OCI-LY1 (cell line): ENCODE results near the gene SPATA21.

ENCODE experiments used
- EZH2 ChIP-seq: fragments of 200-600 bp; sonication (generic), shearing (Covaris generic); IDR thresholded peaks from 2 replicates; pipeline ENCODE4 v1.8.0; 2017; ENCODE audit warnings: borderline replicate concordance, mixed run types, mild to moderate bottlenecking, antibody characterized with exemption, low read length, moderate library complexity, mixed read lengths
- TF ChIP-seq, protein P1 (sequence below): fragments of 200-600 bp; sonication (generic), shearing (Covaris generic); IDR thresholded peaks from 2 replicates; pipeline ENCODE4 v1.5.1; 2017; ENCODE audit warnings: mild to moderate bottlenecking, antibody characterized with exemption, low read length, moderate library complexity, mixed read lengths

DNA sequence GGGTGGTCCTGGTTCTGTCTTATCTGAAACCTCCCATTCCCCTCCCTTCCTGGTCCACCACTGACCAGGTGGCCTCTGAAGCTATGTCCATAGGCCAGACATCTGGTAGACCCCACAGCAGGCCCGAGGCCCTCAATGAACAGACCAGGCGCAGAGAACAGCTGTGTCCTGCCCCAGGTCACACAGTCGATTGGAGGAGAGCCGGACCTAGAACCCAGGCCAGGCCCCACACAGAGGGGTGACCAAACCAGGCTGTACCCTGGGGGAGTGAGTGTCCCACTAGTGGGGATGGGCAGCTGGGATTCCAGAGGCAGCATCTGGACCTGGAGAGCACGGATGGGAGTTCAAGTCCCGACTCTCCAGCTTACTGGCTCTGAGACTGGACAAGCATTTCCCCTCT is 47.7 kb upstream of the SPATA21 start:
- TF ChIP-seq, protein P1, sequence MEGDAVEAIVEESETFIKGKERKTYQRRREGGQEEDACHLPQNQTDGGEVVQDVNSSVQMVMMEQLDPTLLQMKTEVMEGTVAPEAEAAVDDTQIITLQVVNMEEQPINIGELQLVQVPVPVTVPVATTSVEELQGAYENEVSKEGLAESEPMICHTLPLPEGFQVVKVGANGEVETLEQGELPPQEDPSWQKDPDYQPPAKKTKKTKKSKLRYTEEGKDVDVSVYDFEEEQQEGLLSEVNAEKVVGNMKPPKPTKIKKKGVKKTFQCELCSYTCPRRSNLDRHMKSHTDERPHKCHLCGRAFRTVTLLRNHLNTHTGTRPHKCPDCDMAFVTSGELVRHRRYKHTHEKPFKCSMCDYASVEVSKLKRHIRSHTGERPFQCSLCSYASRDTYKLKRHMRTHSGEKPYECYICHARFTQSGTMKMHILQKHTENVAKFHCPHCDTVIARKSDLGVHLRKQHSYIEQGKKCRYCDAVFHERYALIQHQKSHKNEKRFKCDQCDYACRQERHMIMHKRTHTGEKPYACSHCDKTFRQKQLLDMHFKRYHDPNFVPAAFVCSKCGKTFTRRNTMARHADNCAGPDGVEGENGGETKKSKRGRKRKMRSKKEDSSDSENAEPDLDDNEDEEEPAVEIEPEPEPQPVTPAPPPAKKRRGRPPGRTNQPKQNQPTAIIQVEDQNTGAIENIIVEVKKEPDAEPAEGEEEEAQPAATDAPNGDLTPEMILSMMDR: no peak
- no peak for TF ChIP-seq EZH2
